OCI-LY1 (cell line): ENCODE data around the gene SEC22C.

Experiments
- H2AFZ ChIP-seq: fragments of 200-600 bp; sonication (generic), shearing (Covaris generic); 2 replicates; pipeline ENCODE4 v1.6.0; 2014; ENCODE audit warnings: antibody characterized with exemption, mild to moderate bottlenecking, low read length
- H3F3A ChIP-seq: fragments of 200-600 bp; sonication (generic), shearing (Covaris generic); 2 replicates; pipeline ENCODE4 v1.6.0; 2014; ENCODE audit warnings: mild to moderate bottlenecking, antibody characterized with exemption, low read length, moderate library complexity; ENCODE audit not compliant: insufficient read depth
- H3K27ac ChIP-seq: fragments of 200-600 bp; sonication (generic); 2 replicates; pipeline ENCODE4 v1.5.1; 2014; ENCODE audit warnings: low read length, mixed run types, mild to moderate bottlenecking, low read depth; ENCODE audit not compliant: poor library complexity, severe bottlenecking
- H3K27me3 ChIP-seq: fragments of 200-600 bp; sonication (generic); 2 replicates; pipeline ENCODE4 v1.6.0; 2014; ENCODE audit warnings: antibody characterized with exemption, mild to moderate bottlenecking, low read length, moderate library complexity; ENCODE audit not compliant: insufficient read depth
- H3K36me3 ChIP-seq: fragments of 200-600 bp; sonication (generic); 2 replicates; pipeline ENCODE4 v1.6.1; 2014; ENCODE audit warnings: mild to moderate bottlenecking, antibody characterized with exemption, low read length, moderate library complexity, mixed read lengths; ENCODE audit not compliant: insufficient read depth
- H3K4me1 ChIP-seq: fragments of 200-600 bp; sonication (generic); 2 replicates; pipeline ENCODE4 v1.5.1; 2014; ENCODE audit warnings: mild to moderate bottlenecking, low read length, moderate library complexity; ENCODE audit not compliant: insufficient read depth, severe bottlenecking
- H3K4me2 ChIP-seq: fragments of 200-600 bp; sonication (generic), shearing (Covaris generic); 2 replicates; pipeline ENCODE4 v1.6.1; 2014; ENCODE audit warnings: low read length
- H3K4me3 ChIP-seq: fragments of 200-600 bp; sonication (generic); 2 replicates; pipeline ENCODE4 v1.5.1; 2014; ENCODE audit warnings: low read length, low read depth, mild to moderate bottlenecking, mixed read lengths; ENCODE audit not compliant: poor library complexity, severe bottlenecking
- H3K79me2 ChIP-seq: fragments of 200-600 bp; shearing (Covaris generic); 2 replicates; pipeline ENCODE4 v1.6.1; 2016; ENCODE audit warnings: mixed run types, low read length, mixed read lengths; ENCODE audit not compliant: insufficient read depth
- H3K9ac ChIP-seq: fragments of 200-600 bp; sonication (generic), shearing (Covaris generic); 2 replicates; pipeline ENCODE4 v1.6.1; 2014; ENCODE audit warnings: mild to moderate bottlenecking, low read length, mixed read lengths
- H3K9me2 ChIP-seq: fragments of 200-600 bp; sonication (generic), shearing (Covaris generic); 2 replicates; pipeline ENCODE4 v1.6.1; 2014; ENCODE audit warnings: low read depth, mild to moderate bottlenecking, low read length, mixed read lengths
- H3K9me3 ChIP-seq: fragments of 200-600 bp; shearing (Covaris generic); 2 replicates; pipeline ENCODE4 v1.6.1; 2014; ENCODE audit warnings: low read length, mixed read lengths
- H4K20me1 ChIP-seq: fragments of 200-600 bp; sonication (generic), shearing (Covaris generic); 2 replicates; pipeline ENCODE4 v1.6.0; 2016; ENCODE audit warnings: mild to moderate bottlenecking, low read length; ENCODE audit not compliant: insufficient read depth
- EZH2 ChIP-seq: fragments of 200-600 bp; sonication (generic), shearing (Covaris generic); IDR thresholded peaks from 2 replicates; pipeline ENCODE4 v1.8.0; 2017; ENCODE audit warnings: borderline replicate concordance, mixed run types, mild to moderate bottlenecking, antibody characterized with exemption, low read length, moderate library complexity, mixed read lengths
- TF ChIP-seq, protein P1 (sequence below): fragments of 200-600 bp; sonication (generic), shearing (Covaris generic); IDR thresholded peaks from 2 replicates; pipeline ENCODE4 v1.5.1; 2017; ENCODE audit warnings: mild to moderate bottlenecking, antibody characterized with exemption, low read length, moderate library complexity, mixed read lengths

The SEC22C gene

GRCh38 chr3:42513121-42513520 lies 68.6 kb downstream of the SEC22C start:
- H3K4me1 ChIP-seq = no peaks in the 10 kb centered on the region
- no peaks in the 10 kb centered on the region for H3K79me2 ChIP-seq
- no peaks in the 10 kb centered on the region for H3K9me3 ChIP-seq
- no peaks in the 10 kb centered on the region; the same call in 1 of the 2 replicates for H3K27me3 ChIP-seq
- H3K9me2 ChIP-seq = no peaks in the 10 kb centered on the region
- no peaks in the 10 kb centered on the region for H3K36me3 ChIP-seq
- no peak overlapping the region for H2AFZ ChIP-seq
- no peak for TF ChIP-seq EZH2
- TF ChIP-seq, protein P1, sequence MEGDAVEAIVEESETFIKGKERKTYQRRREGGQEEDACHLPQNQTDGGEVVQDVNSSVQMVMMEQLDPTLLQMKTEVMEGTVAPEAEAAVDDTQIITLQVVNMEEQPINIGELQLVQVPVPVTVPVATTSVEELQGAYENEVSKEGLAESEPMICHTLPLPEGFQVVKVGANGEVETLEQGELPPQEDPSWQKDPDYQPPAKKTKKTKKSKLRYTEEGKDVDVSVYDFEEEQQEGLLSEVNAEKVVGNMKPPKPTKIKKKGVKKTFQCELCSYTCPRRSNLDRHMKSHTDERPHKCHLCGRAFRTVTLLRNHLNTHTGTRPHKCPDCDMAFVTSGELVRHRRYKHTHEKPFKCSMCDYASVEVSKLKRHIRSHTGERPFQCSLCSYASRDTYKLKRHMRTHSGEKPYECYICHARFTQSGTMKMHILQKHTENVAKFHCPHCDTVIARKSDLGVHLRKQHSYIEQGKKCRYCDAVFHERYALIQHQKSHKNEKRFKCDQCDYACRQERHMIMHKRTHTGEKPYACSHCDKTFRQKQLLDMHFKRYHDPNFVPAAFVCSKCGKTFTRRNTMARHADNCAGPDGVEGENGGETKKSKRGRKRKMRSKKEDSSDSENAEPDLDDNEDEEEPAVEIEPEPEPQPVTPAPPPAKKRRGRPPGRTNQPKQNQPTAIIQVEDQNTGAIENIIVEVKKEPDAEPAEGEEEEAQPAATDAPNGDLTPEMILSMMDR = no peak
- no peak overlapping the region for H3K4me3 ChIP-seq
- H4K20me1 ChIP-seq = no peaks in the 10 kb centered on the region
- H3F3A ChIP-seq = no peaks in the 10 kb centered on the region
- H3K4me2 ChIP-seq = no peak overlapping the region
- no peak overlapping the region for H3K27ac ChIP-seq
- no peak overlapping the region for H3K9ac ChIP-seq

DNA sequence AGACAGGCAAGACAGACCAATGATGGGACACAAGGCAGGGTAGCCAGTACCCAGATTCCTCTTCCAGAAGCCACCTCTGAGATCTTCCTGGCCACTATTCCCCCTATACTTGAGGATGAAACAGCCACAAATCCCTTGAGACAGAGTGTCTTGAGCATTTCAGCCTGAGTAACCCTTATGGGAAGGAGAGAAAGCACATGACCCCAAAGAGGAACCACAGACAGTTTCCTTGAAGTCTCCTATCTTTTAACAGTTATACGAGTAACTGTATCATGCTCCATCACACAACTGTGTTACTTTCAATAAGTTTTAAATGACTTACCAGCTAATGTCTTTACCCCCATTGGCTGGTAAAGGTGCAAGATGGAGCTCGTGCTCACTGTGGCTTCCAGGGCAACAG lies 70.0 kb downstream of the SEC22C start:
- no peak overlapping the region for H3K9ac ChIP-seq

GRCh38 chr3:42511201-42511600 lies 70.6 kb downstream of the SEC22C start:
- Histone ChIP-seq H3K4me1 (no peaks in the 10 kb centered on the region), H3K9ac (no peak overlapping the region), H3K79me2 (no peaks in the 10 kb centered on the region), H4K20me1 (no peaks in the 10 kb centered on the region), H3K27ac (no peak overlapping the region), H3K36me3 (no peaks in the 10 kb centered on the region), H3K27me3 (no peaks in the 10 kb centered on the region; the same call in 1 of the 2 replicates), H3K9me3 (no peaks in the 10 kb centered on the region), H3K9me2 (no peaks in the 10 kb centered on the region), H3K4me2 (no peak overlapping the region), H3K4me3 (no peak overlapping the region), H3F3A (no peaks in the 10 kb centered on the region), H2AFZ (no peak overlapping the region)
- TF ChIP-seq EZH2 = no peak
- TF ChIP-seq, protein P1 = no peak

More for the DNA sequence above, 70.0 kb downstream of the SEC22C start:
- Histone ChIP-seq H3K27me3 (no peaks in the 10 kb centered on the region; the same call in 1 of the 2 replicates), H3K36me3 (no peaks in the 10 kb centered on the region), H3K79me2 (no peaks in the 10 kb centered on the region), H3K9me3 (no peaks in the 10 kb centered on the region), H3K27ac (no peak overlapping the region), H2AFZ (no peak overlapping the region), H3F3A (no peaks in the 10 kb centered on the region), H4K20me1 (no peaks in the 10 kb centered on the region), H3K4me3 (no peak overlapping the region), H3K4me2 (no peak overlapping the region), H3K9me2 (no peaks in the 10 kb centered on the region), H3K4me1 (no peaks in the 10 kb centered on the region)
- TF ChIP-seq, protein P1 = no peak
- no peak for TF ChIP-seq EZH2
